Motor neuron (in vitro differentiated cells): ENCODE measurements around the gene ANKRD36B. TPM values are rescaled to one million over a fixed set of nuclear protein-coding genes. Genes with fewer than 3 reads are reported as not detected.
"Not testable (repeated sequence)": the region's sequence is repeated elsewhere in the genome, so short reads cannot be mapped to it uniquely, and the experiment has no call there.

Experiments
- ATAC-seq, 8 experiments: fragments of 200-7000 bp; cut with Tn5 transposase; replicated peaks in 6 of 8; 2 replicates each; pipeline ENCODE4 v1.8.0; 2021; ENCODE audit warnings: mild to moderate bottlenecking in 8 of 8, moderate library complexity in 8 of 8
- H3K27ac ChIP-seq, 2 donors: fragments of 250-450 bp; sonication (Bioruptor Pico); 2 replicates each; pipeline ENCODE4 v1.9.0; 2021; ENCODE audit warnings: antibody characterized with exemption in 2 of 2, mild to moderate bottlenecking in 2 of 2, moderate library complexity in 1 of 2
- H3K4me1 ChIP-seq, 2 donors: fragments of 250-450 bp; sonication (Bioruptor Pico); replicated peaks in 1 of 2; 2 replicates each; pipeline ENCODE4 v1.6.1; 2021; ENCODE audit warnings: antibody characterized with exemption in 2 of 2, mild to moderate bottlenecking in 2 of 2, moderate library complexity in 1 of 2
- H3K4me3 ChIP-seq, 5 donors: fragments of 250-450 bp; sonication (Bioruptor Pico); 2 replicates each; pipeline ENCODE4 v1.9.0; 2021; ENCODE audit warnings: antibody characterized with exemption in 5 of 5, mild to moderate bottlenecking in 5 of 5, moderate library complexity in 4 of 5
- WGBS, 10 experiments: fragments of 450-650 bp; shearing (Covaris generic); methylation state at CpG; one replicate each; pipeline ENCODE4 v1.0.0; 2022; 5-methylcytosine and 5-hydroxymethylcytosine counted together
- in situ Hi-C, 9 experiments: fragments of 400-800 bp; cut with MboI; loops; one replicate each; pipeline ENCODE4 v1.15.0; 2021; ENCODE audit warnings: low sequenced_read_pairs in 9 of 9, low pct_unique_long_range_greater_than_20kb in 2 of 9; ENCODE audit not compliant: unreplicated experiment in 9 of 9
- total RNA-seq, 8 experiments: library from RNA; unstranded; fragments of 300-600 nt; gene quantifications; 2 replicates each; pipeline versions ENCODE4 v1.2.3 to v1.2.4, GENCODE V29; 2022

Gene ANKRD36B
- total RNA-seq, 8 experiments from 2014 or later = 23.9 to 78.1 (median 47.3) TPM

GRCh38 chr2:97522916-97523555 is 66.6 kb downstream of the ANKRD36B start:
- ATAC-seq, in situ Hi-C loops, H3K4me1 ChIP-seq, H3K27ac ChIP-seq, H3K4me3 ChIP-seq: not testable (repeated sequence)
- no CpG with 5 or more reads among the region's 2 CpGs for WGBS, 10 experiments

GRCh38 chr2:97495651-97496050 is 94.0 kb downstream of the ANKRD36B start:
- in situ Hi-C loops, H3K4me1 ChIP-seq, H3K4me3 ChIP-seq, H3K27ac ChIP-seq: not testable (repeated sequence)
- WGBS, 10 experiments = no CpG with 5 or more reads among the region's 4 CpGs
- ATAC-seq = peak in 4 of 8 experiments; percentile 38 to 92 (median 78)

GRCh38 chr2:97490141-97490540 is 99.5 kb downstream of the ANKRD36B start:
- H3K27ac ChIP-seq, H3K4me3 ChIP-seq, ATAC-seq, H3K4me1 ChIP-seq, in situ Hi-C loops: not testable (repeated sequence)
- WGBS, 10 experiments = 90 to 100% methylated on average over 2 of the region's 5 CpGs; no CpG with 5 or more reads in 8 of the 10 experiments

Other genes starting within 250 kb of the ANKRD36B start
- 100 to 1,000 TPM; 290 to 531 (median 349) TPM for gene COX5B, start 56.2 kb upstream of the ANKRD36B start, total RNA-seq
- 10 to 100 TPM; 34.5 to 70.0 (median 46.9) TPM for gene ACTR1B, start 74.2 kb upstream of the ANKRD36B start, total RNA-seq
- gene C2orf92, start 79.8 kb upstream of the ANKRD36B start, total RNA-seq = 10 to 100 TPM in 3 of 8 experiments, 1 to 10 TPM in 5; 3.2 to 30.5 (median 7.0) TPM
- gene ZAP70, start 123.7 kb upstream of the ANKRD36B start, total RNA-seq = 1 to 10 TPM in 3 of 8 experiments, under 1 TPM in 5; 0.21 to 2.2 (median 0.61) TPM